GM18861 (cell line): ENCODE measurements around the gene PDCD7.

Source experiments
- ATAC-seq: cut with Tn5 transposase; IDR thresholded peaks from one replicate; pipeline ENCODE4 v1.9.1; 2021; ENCODE audit not compliant: unreplicated experiment

The PDCD7 gene

DNA sequence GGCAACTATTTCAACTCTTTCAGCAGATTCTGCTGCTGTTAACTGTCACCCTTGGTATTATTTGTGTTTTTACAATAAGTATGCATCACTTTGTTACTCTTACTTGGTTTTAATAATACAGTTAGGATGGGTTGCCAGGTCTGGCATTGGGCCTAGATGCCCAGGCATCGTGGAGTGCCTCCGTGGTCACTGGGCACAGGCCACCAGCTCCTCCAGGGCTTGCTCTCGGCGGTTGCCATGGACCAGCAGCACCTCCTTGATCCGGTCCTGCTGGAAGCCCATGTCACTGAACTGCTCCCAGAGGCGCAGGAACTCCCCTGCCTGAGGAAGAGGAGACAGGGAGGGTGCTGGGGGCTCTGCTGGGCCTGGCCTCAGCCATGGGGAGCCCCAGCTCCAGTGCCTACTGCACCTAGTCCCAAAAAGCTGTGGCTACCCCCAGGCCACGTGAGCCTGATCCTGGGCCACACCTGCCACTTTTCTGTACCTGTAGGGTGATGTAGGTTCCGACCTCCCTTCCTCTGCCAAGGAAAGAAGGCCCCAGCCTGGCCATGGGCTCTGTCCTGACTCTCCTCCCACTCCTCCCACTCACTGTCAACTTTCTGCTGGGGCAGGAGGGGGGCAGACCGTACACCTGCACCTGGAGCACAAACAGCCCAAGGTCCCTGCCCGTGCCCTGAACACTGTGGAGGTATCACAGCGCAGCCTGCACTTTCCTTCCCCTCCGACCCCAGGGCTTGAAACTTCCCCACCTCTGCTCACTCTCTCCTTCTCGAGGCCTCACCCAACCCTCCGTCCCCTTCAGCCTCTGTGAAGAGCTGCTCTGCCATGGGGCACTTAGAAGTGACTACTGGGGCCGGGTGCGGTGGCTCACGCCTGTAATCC is 40.5 kb downstream of the PDCD7 start:
- ATAC-seq, result no peak

DNA sequence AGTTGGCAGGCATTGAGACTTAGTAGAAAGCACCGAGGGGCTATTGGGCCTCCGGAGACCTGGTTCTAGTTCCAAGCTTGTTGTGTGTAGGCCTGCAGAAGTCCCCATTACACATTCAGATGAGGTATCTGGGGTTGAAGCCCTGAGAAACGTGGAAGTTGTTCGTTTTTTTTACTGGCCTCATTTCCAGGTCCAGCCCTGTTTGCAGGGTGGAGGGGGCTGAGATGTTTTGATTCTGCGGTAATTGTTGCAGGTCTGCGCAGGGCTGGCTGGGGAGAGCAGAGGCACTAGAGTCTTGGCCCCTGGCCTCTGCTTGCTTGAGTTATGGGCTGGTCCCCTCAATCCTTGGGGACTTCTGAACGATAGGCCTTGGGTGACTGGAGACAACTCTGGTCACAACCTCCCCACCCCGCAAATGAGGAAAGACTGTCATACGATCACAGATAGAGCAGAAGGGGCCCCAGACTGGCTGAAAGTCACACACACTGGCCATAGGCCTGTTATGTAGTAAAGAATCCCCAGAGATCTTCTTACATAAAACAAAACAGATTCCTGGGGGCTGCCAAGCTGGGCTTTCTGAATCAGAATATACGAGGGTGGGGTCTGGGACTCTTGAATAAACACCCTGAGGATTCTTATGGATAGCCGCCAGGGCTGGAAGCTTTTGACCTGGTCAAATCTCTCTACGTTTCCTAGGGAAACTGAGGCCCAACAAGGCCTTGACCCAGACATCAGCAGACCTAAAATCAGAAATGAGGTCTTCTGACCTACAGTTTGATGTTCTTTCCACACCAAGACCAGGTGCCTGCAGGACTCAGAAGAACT is 41.5 kb downstream of the PDCD7 start:
- ATAC-seq, result no peak

DNA sequence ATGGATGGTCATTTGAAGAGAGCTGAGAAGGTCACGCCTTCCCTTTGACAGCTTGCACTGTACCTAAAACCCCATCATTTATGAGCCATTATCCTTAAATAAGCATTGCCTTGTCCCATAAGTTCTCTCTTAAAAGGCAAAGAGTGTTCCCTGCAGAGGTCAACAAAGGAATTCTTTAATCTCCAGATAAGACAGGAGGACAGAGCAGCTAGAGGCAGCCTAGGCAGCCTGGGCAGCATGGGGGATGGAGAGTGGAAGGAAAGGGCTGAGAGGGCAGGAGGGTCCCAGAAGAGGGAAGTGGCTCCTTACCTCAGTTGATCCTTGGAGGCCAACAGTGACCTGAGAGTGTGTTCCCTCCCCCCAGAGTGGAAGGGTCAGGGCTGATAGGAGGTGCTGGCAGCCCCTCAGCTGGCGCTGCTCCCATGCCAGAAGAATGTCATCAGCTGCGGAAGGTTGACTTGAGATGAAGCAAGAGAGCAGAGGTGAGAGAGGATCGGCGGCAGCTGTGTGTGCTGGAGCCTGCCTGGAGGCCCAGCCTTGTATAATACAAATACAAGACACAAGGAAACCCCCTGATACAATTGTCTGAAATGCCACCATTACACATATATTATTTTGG is 44.3 kb downstream of the PDCD7 start:
- no peak for ATAC-seq

DNA sequence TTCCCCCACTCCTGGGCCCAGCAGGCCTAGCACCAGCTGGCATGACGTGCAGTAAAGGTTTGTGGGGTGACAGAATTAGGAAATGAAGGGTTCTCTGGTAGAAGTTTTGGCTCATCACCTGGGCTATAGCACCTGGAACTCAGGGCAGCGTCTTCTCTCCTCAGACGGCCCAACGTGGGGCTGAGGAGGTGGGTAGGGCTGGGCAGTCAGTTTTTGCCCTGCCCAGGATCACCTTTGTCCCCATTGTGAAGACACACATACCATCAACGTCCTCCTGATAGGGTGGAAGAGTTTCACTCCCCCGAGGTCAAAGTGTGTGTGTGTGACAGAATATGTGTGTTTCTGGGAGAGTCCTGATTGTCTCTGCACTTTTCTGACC is 45.0 kb downstream of the PDCD7 start:
- ATAC-seq, result no peak

DNA sequence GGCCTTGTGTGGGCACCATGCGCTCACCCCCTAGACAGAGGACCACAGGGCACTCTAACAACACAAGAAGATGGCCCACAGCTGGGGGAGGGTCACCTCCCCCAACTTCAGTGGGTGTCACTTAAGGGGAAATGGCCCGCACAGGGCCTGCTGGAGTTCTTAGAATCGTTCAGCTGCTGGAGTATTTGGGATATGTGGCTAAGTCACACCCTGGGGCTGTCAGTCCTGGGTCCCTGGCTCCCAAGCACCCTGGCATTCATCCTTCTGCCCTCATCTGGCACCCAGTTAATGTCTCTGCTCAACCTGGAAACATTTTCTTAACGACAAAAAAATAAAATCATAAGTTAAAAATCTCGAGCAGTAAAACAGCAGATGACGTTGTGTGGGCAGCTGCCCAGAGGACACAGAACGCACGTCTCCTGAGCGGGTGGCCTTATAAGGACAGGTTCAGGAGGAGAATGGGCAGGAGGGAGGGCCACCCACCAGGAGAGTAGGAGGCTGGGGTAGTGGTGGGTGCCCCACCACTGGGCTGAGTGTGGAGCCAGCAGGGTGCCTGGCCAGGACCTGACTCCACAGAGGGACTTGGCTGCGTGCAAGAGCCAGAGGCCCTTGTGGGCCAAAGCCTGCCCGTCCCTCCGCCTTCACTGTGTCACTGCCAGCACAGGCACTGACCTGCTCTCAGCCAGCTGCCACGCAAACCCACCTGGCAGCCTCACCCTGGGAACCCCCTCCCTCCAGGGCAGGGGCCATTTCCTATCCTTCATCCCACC is 45.5 kb downstream of the PDCD7 start:
- no peak for ATAC-seq

DNA sequence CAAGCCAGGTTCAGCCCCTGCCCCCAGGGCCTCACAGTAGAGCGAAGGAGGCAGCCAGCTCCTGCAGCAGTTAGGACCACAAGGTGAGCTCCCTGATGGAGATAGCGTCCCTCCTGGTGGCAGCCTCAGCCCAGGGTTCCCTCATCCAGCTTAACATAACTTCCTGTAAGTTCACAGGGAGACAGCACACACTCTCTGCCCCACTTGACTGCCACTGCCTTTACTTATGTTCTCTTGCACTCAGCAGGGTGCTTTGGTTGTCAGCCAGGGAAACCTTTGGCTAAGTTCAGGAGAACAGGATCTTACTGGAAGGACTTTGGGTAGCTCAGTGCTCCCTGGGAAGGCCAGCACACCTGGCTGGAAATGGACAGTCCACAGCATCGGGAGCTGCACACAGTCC is 46.2 kb downstream of the PDCD7 start:
- no peak for ATAC-seq

DNA sequence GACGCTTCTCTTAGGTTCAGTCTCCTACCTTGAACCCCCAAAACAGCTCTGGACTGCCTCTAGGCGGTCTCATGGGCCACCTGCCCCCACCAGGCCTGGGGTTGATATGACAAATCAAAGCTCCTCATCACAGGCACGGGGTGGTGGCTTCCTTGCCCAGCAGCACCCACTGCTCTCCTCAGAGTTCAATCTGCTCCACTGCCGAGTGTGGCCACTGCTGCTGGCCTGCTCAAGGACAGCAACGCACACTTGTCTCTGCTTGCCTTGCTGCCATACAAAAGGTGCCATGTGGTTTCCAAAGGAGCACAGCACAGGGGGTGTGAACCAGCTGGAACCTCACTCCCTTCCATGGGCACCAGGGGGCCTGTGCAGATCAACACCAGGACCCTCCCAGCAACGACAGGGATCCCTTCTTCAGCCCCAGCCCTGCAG is 46.9 kb downstream of the PDCD7 start:
- no peak for ATAC-seq

DNA sequence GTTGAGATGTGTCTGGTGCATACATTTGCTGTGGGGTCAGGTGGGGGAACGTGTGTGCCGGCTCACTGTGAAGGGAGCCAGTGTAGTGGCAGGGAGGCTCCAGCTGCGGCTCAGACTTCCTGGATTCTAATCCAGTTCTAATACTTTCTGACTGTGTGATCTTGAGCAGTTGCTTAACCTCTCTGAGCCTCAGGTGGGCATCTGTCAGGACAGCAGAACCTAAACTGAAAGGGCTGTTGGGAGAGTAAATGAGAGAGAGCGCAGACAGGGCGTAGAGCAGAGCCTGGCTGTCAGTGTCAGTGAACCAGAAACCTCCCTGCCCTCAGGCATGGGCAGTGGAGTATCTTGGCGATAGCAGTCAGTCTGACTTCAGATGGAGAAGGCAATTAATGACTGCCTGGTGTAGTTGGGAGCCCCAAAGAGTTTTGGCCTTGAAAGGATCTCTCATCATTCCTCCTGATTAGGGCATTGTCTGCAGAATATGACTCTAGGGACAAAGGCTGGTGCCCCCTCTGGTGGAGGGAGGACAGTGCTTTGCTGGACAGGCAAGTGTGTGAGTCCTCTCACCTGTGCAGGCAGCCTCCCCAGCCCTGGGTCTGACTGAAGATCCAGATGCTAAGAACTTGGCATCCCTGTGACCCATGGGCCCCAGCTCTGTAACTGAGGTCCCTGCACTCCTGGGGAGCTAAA is 47.5 kb downstream of the PDCD7 start:
- ATAC-seq, result no peak

DNA sequence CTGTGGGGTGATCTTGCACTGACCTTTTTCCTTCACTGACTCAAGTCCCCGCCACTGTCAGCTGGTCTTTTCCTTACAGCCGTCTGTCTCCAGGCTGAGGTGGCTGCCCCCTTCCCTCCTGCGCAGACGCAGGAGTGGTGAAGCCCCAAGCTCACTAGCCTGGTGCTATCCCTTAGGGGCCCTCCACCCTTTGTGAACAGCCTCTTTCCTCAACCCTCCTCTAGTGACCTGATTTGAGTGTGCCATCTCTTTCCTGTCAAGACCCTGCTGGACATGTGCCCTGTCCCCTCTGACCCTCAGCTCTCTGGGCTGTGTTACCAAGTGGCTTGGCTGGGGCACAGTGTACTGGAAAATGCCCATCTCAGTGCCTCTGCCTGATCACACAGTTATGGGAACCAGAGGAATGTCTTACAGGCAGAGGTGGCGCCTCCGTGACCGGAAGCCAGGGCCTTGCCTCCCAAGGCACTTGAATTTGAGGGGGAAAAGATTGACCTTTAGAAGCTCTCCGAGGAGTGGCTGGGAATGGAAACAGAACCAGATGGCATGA is 48.3 kb downstream of the PDCD7 start:
- no peak for ATAC-seq

DNA sequence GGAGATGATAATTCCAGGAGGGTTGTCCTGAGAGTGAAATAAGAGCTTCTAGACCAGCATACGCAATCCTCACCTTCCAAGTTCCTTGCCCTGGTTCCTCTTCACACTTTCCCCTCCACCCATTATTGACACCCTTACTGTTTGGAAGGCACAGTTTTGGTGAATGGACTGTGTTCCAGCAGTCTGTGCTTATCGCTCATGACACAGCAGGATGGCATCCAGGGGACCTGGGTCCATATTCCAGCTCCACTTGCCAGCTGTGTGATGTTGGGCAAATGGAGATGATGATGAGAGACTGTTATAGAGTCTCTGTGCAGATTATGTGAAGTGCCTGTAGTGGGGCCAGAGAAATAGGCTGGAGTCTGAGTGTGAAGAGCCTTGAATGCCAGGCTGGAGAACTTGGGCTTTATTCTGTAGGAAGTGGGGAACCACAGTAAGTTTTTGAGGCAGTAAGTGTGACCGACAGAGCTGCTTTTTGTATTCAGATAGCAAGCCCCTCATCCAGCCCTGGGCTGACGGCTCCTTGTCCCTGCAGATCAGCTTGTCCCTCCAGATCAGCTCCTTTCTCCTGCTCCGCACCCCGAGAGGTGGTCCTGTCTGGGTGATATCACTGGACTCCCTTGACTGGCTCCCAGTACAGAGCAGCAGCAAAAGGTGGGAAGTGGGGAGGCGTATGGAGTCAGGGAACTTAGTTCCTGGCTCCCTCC is 49.0 kb downstream of the PDCD7 start:
- no peak for ATAC-seq

DNA sequence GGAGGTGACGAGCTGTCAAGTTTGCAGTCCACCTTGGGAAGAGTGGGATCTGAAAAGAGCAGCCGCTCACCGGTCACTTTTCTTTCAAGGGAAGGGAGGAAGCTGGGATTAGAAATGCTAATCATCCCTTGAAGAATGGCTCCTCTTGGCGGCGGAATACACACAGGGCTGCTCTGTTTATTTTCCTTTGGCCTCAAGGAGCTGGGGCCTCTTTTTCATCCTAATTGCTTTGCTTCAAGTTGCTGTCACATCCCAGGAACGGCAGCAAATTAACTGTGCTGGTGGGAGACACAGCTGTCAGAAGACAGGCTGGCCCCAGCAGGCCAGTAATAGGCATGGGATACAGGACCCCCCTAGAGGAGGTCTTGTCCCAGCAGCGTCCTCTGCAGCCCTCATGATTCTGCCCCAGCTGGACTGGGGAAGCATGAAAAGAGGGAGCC is 50.3 kb downstream of the PDCD7 start:
- ATAC-seq, result no peak

DNA sequence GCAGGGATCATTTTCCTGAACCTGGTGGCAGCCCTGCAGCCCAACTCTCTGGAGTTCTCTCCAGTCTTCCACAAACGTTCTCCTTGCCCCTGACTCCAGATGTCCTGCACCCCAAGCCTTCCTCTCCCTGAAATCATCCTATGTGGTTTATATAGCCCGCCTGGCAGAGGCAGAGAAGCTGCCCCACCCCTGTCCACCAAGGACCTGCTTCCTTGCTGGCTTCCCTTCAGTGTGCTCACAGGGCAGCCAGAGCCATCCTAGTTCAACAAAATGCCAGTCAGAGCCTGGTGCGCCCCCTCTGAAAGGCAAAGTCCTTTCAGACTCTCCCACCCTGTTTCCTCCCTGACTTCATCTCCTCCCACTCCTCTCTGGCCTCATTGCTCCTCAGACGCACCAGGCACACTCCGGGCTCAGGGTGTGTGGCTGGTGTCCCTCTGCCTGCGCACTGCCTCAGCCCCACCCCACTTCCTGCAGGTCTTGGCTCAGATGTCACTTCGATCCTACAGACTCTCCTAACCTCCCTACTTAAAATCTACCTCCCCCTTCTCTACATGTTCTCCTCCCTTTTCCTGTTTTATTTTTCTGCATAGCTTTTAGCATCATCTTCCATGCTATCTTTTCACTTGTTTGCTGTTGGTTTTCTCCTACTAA is 51.2 kb downstream of the PDCD7 start:
- ATAC-seq, result no peak

DNA sequence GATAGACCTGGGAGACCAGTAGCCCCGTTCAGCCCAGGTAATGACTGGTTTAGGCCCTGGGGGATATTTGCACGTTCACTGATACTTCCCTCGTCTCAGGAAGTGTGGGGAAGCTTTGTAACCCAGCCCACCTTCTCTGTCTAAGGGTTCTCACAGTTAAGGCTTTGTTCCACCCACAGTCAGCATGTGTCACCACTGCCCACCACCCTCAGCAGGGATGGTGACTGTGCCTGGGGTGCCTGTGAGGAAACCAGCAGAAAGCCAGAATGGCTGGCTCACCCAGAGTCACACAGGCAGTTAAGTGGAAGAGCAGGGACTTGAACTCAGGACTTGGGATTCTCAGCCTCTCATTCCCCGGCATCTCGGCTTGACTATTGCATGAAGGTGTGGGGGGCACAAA is 51.9 kb downstream of the PDCD7 start:
- ATAC-seq, result no peak

DNA sequence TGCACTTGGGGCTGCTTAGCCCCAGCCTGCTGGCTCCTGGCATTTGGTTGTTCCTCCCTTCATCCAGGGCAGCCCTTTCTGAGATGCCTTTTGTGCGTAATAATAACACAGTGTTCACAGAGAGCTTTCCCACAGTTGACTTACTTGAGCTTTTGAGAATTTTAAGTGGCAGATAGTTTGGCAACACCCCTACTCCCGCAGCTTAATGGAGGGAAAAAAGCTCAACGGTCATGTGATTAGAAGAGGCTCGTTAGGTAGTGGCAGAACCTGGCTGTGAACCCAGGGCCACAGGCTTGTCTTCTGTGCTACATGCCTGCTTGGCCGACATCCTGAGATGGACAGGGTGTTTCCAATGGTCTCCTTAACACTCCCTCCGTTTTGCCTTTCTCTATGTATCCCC is 52.3 kb downstream of the PDCD7 start:
- ATAC-seq, result no peak

DNA sequence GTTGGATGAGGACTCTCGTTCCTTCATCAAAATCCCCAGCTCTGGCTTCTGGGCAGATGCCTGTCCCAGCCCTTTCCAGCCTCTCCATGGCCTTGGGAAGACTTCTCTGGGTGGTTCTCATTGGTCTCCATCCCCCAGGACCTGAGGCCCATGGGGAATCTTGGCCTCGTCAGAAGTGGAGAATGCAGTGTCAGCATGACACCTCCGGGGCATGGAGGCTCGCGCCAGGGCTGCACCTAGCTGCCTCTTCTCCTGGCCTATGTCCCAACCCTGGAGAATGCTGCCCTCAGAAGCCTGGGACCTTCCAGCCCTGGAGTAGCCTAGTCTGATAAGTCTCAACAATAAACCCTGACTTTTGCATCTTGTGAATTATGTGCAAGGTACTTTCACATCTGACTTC is 54.0 kb downstream of the PDCD7 start:
- no peak for ATAC-seq

DNA sequence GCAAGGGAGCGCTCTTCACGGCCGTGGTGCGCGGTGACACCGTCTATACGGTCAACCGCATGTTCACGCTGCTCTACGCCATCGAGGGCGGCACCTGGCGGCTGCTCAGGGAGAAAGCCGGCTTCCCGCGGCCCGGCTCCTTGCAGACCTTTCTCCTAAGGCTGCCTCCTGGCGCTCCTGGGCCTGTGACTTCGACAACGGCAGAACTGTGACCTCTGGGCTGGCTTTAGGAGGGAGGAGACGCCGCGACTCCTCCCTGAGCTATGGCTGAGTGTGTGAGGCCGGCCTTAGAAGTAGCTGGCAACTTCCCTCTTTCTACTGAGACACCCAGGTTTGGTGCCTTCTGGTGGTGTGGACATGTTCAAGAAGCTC is 55.6 kb downstream of the PDCD7 start:
- ATAC-seq, result no peak

DNA sequence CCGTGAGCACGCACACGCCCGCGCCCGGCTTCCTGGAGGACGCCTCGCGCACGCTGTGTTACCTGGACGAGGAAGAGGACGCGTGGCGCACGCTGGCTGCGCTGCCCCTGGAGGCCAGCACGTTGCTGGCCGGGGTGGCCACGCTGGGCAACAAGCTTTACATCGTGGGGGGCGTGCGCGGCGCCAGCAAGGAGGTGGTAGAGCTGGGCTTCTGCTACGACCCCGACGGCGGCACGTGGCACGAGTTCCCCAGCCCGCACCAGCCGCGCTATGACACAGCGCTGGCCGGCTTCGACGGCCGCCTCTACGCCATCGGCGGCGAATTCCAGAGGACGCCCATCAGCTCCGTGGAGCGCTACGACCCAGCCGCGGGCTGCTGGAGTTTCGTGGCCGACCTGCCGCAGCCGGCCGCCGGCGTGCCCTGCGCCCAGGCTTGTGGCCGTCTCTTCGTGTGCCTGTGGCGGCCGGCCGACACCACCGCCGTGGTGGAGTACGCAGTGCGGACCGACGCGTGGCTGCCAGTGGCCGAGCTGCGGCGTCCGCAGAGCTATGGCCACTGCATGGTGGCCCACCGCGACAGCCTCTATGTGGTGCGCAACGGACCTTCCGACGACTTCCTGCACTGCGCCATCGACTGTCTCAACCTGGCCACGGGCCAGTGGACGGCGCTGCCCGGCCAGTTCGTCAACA is 56.2 kb downstream of the PDCD7 start:
- no peak for ATAC-seq

DNA sequence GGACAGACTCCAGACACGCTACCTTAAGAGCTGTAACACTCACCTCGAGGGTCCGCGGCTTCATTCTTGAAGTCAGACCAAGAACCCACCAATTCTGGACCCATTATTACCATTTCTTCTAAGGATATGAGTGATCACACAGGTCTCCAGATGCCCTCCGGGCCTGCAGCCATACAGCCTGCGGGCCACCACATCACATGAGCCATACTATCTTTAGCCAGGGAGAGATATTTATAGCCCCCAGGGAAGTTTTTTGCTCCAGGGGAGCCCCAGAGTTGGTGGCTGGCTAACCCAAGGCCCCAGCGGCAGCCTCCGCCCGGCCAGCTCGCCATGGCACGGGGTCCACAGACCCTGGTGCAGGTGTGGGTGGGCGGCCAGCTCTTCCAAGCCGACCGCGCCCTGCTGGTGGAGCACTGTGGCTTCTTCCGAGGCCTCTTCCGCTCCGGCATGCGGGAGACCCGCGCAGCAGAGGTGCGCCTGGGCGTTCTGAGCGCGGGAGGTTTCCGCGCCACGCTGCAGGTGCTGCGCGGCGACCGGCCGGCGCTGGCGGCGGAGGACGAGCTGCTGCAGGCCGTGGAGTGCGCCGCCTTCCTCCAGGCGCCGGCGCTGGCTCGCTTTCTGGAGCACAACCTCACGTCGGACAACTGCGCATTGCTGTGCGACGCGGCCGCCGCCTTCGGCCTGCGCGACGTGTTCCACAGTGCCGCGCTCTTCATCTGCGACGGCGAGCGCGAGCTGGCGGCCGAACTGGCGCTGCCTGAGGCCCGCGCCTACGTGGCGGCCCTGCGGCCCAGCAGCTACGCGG is 56.9 kb downstream of the PDCD7 start, which contains the start of gene KBTBD13:
KBTBD13 (plus strand) TSS at position 261 of the 805 bp plus-strand sequence; CDS start at position 331, 70 bp downstream.
- ATAC-seq, result no peak
